Right ventricle myocardium superior (tissue), 1 donor: ENCODE results near the gene EBI3. TPM values are rescaled to one million over a fixed set of nuclear protein-coding genes. Genes with fewer than 3 reads are reported as not detected.
"Not testable (repeated sequence)": the region's sequence is repeated elsewhere in the genome, so short reads cannot be mapped to it uniquely, and the experiment has no call there.

Experiments used
- ATAC-seq: fragments of 200-7000 bp; cut with Tn5 transposase; one replicate; pipeline ENCODE4 v1.9.1; 2020; ENCODE audit warnings: mild to moderate bottlenecking; ENCODE audit not compliant: poor library complexity
- DNase-seq: peaks from one replicate; pipeline ENCODE4 v3.0.0-alpha.2; 2020
- intact Hi-C: fragments of 100-400 bp; cut with DNase I; formaldehyde crosslinking; loops from one replicate; pipeline ENCODE4 v1.11.2; 2022
- total RNA-seq: library from RNA; stranded (reverse); fragmentation: NEBNext Ultra II Directional; extraction: Animal tissue kit (Norgen Biotek cat#: 25700); gene quantifications from one replicate; pipeline ENCODE4 v1.2.1, GENCODE V29; 2021
- donor health status: DM: no; HTN: yes; CAD: no; lungs with severe emphysema.

The EBI3 gene
- total RNA-seq, 1 donor from 2014 or later, result 0.51 TPM

DNA sequence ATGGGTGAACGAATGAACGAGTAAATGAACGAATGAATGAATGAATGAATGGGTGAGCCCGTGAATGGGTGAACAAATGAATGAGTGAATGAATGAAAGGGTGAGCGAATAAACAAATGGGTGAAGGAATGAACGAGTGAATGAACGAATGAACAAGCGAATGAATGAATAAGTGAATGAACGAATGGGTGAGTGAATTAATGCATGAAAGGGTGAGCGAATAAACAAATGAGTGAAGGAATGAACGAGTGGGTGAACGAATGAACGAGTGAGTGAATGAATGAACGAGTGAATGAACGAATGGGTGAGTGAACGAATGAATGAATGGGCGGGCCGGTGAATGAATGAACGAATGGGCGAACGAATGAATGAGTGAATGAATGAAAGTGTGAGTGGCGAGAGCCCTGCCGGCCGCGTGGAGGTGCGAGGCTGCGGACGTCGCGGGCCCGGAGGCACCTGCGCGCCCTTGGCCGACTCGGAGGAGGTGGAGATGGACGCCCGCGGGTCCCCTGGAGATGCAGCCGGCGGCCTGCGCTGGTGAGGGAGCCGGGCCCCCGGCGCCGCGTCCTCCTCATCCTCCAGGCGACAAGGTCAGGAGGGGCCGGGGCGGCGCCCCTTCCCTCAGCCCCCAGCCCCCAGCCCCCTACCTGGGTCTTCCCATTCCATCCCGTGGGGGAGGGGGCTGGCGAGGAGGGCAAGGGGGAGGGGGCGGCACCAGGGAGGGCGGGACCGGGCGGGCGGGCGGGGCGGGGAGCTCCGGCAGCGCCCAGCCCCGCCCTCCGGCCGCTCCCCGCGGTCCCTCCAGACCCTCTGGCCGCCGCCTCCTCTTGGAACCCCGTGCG is 31.5 kb upstream of the EBI3 start:
- ATAC-seq (no peak), DNase-seq (no peak)
- intact Hi-C loops, result no loop called here

DNA sequence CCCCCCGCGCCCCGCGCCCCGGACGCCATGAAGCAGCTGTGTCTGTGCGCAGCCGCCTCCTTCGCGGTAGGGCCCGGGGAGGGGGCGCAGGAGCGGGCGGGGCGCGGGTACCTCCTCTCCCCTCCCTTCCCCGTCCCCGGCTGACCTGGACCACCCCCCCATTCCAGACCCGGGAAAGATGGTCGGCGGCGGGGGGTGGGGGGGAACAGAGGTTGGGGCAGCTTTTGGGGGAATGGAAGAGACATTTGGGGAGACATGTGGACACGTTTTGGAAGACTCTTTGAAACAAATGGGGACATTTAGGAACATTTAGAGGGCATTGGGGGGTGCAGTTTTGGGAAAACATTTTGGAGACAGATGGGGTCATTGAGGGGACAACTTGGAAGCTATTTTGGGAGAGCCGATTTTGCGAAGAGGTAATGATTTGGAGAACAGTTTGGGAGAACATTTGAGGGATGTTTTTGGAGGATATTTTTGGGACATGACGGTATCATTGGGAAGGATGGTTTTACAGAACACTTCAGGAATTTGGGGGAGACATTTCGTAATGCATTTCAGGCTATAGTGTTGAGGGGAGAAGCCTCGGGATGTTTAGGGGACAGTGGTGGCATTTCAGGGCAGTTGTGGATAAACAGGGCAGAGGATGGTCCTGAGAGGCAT is 30.7 kb upstream of the EBI3 start:
- DNase-seq (no peak), ATAC-seq (no peak)
- intact Hi-C loops, result no loop called here

DNA sequence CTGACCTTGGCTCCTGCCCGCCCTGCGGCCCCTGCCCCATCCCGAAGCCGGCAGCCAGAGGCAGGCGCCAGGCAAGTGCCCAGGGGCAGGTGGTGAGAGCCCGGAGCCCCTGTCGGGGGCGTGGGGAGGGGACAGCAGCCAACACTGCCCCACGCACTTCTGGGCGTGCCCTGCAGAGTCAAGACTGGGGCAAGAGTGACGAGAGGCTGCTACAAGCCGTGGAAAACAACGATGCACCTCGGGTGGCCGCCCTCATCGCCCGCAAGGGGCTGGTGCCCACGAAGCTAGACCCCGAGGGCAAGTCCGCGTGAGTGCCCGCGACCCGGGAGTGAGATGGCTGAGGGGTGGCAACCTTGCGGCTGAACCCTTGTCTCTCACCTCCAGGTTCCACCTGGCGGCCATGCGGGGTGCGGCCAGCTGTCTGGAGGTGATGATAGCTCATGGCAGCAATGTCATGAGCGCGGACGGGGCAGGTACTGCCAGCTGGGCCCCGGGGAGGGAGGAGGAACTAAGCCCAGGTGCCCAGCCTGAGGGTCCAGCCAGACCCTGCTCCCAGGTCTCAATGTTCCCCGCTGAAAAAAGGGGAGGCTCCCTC is 29.5 kb upstream of the EBI3 start:
- ATAC-seq (no peak), DNase-seq (no peak)
- intact Hi-C loops, result no loop called here

DNA sequence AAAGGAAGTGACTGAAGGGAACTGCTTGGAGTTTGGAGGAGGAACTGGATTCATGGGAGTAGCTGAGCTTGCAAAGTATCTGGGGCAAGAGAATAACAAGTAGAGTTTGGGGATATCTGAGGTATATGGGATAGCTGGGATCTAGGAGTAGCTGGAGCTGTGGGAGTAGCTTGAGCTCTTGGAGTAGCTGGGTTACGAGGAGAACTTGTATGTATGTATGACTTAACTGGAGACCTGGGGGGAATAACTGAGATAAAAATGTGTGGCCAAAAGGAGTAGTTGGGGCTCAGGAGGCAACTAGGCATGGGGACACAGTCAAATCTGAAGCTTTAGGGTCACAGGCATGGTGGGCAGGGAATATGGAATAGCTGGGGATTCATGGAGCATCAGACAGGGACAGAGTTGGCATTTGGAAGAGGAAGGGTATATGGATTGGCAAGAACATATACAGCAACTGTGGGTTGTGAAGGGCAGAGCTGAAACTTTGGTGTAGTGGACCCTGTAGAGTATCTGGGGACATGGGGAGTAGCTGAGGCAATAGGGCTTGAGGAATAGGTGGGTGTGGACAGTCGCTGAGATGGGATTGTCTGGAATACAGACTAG is 28.3 kb upstream of the EBI3 start:
- intact Hi-C loops, result no loop called here
- no peak for ATAC-seq
- DNase-seq, result no peak

DNA sequence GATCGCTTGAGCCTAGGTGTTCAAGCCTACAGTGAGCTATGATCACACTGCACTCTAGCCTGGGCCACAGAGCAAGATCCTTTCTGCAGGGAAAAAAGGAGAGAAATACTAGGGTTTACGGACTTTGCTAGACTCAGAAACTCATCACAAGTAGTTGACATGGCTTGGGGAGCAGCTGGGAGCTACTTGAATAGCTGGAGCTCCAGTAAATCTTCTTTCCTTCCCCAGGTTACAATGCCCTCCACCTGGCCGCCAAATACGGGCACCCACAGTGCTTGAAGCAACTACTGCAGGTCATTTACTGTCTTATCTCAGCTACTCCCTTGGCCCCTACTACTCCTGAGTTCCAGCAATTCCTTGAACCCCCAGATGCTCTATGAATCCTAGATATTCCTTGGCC is 27.5 kb upstream of the EBI3 start:
- no peak for DNase-seq
- intact Hi-C loops, result no loop called here
- no peak for ATAC-seq

DNA sequence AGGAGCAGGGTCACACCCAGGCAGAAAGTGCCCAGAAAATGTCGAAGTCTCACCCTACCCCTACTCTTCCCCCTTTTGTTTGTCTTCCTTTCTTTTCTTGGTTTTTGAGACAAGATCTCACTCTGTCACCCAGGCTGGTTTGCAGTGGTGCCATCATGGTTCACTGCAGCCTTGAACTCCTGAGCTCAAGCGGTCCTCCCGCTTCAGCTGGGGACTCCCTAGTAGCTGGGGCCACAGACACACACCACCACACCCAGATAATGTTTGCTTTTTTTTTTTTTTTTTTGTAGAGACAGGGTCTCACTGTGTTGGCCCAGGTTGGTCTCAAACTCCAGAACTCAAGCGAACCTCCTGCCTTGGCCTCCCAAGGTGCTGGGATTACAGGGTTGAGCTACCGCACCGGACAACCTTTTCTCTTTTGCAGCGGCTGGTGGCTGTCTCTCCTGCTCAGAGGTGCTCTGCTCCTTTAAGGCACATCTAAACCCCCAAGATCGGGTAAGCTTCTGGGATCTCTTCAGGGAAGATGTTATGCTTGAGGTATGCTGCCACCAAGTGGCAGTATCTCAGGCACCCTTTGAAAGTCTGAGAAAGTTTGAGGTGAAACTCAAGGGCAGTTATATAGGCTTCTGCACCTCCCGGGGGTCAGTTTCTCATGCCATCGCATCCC is 22.4 kb upstream of the EBI3 start:
- DNase-seq (no peak), ATAC-seq (no peak)
- intact Hi-C loops, result loop anchor here (5.0 kb wide), 1 partner anchor 220 kb away; the partner anchor contains the start of gene EEF2

DNA sequence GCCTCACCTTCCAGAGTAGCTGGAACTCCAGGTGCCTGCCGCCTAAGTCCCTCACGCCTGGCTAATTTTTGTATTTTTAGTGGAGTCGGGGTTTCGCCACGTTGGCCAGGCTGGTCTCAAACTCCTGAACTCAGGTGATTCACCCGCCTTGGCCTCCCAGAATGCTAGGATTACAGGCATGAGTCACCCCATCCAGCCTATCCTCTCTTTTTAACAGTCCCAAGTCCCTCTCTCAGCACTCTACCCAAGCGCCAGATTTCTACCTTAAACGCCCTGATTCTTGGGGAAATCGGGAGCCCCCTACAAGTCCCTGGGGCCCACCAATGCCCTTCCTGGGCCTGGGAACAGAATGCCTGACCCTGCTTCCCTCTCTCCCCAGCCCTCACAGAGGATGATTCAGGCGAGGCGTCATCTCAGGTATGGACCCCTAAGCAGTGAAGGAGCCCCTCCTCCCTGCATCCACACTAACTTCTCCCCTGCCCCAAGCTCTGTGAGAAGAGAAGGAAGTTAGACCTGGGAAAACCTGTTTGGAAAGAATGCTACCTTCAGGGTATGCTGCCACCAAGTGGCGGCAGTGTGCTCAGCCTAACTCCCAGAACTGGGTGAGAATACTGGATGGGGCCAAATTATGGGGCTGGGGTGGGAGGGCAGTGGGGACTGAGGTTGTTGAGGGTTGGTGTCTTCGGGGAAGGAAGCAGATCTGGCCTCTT is 20.8 kb upstream of the EBI3 start:
- DNase-seq (no peak), ATAC-seq (no peak)
- intact Hi-C loops, result loop anchor here (5.0 kb wide), 1 partner anchor 221 kb away; the partner anchor contains the start of gene EEF2

DNA sequence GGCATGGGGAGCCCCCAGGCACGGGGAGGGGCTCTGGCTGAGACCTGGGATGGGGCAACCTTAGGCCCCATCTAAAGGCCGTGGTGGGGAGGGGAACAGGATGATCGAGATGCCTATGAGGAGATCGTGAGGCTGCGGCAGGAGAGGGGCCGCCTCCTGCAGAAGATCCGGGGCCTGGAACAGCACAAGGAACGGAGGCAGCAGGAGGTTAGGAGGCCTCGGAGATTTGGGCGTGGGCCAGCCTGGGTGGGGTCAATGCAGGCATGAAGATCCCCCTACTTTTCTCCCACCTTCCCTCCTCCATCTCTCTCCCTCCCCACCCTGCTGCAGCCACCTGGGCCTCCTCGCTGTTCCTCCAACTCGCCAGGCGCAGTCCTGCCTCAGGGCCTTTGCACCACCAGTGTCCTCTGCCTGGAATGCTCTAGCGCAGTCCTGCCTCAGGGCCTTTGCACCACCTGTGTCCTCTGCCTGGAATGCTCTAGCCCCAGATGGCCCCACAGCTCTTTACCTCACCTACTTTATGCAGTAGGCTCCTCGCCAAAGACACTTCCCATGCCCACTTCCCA is 19.1 kb upstream of the EBI3 start:
- intact Hi-C loops, result no loop called here
- no peak for ATAC-seq
- no peak for DNase-seq

DNA sequence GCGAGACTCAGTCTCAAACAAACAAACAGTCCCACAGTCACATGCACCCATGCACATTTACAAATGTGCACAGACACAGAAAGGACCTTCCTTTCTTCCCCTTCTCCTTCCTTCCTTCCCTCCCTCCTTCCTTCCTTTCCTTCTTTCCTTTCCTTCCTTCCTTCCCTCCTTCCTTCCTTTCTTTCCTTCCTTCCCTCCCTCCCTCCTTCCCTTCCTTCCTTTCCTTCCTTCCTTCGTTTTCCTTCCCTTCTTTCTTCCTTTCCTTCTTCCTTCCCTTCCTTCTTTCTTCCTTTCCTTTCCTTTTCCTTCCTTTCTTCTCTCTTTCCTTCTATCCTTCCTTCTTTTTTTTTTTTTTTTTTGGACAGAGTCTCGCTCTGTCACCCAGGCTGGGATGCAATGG is 16.2 kb upstream of the EBI3 start:
- ATAC-seq (no peak), DNase-seq (no peak)
- intact Hi-C loops, result no loop called here

DNA sequence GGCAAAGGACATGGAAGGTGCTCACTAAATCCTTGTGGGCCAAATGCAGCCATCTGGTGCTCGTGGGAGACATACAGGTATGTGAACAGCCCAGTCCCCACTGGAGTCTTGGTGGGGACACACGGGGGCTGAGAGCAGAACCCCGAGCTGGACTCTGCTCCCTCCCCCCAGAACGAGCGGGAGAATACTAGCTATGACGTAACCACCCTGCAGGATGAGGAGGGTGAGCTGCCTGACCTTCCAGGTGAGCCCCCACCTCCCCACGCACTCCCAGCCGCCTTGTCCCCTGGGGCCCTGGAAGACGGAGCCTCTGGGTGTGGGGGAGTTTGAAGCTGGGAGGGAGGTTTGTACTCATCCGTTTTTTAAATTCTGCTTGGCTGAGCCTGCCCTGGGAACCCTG is 13.5 kb upstream of the EBI3 start:
- intact Hi-C loops, result no loop called here
- DNase-seq, result no peak
- no peak for ATAC-seq

DNA sequence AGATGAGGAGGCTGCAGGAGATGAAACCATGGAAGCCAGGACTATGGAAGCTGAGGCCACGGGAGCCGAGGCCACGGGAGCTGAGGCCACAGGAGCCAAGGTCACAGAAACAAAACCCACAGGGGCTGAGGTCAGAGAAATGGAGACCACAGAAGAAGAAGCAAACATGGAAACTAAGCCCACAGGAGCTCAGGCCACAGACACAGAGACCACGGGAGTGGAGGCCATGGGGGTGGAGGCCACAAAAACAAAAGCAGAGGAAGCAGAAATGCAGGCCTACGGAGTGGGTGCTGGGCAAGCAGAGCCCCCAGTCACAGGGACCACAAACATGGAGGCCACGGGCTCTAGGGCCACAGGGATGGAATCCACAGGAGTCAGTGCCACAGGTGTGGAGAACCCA is 12.5 kb upstream of the EBI3 start:
- no peak for DNase-seq
- ATAC-seq, result no peak
- intact Hi-C loops, result no loop called here

DNA sequence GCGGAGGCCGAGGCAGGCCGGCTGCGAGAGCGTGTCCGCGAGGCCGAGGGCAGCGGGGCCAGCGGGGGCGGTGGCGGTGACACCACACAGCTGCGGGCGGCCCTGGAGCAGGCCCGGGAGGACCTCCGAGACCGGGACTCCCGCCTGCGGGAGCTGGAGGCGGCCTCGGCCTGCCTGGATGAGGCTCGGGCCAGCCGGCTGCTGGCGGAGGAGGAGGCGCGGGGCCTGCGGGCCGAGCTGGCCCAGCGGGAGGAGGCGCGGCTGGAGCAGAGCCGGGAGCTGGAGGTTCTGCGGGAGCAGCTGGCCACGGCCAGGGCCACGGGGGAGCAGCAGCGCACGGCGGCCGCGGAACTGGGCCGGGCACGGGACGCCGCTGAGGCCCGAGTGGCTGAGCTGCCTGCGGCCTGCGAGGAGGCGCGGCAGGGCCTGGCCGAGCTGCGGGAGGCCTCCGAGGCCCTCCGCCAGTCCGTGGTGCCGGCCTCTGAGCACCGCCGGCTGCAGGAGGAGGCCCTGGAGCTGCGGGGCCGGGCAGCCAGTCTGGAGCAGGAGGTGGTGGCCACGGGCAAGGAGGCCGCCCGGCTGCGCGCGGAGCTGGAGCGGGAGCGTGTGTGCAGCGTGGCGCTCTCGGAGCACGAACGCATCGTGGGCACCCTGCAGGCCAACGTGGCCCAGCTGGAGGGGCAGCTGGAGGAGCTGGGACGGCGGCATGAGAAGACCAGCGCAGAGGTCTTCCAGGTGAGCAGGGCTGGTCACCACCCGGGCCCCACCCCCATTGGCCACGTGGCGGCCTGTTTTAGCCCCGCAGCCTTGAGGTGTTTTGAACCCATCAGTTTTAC is 11.7 kb upstream of the EBI3 start:
- ATAC-seq, result no peak
- DNase-seq, result no peak
- intact Hi-C loops, result no loop called here

DNA sequence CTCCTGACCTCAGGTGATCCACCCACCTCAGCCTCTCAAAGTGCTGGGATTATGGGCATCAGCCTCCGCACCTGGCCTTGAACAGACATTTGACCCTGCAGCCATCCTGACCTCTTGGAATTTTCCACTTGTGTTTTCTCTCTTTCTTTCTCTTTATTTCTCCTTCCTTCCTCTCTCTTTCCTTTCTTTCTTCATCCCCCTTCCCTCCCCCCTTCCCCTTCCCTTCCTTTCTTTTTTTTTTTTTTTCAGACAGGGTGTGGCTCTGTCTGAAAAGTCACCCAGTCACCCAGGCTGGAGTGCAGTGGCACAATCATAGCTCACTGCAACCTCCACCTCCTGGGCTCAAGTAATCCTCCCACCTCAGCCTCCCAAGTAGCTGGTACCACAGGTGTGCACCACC is 10.8 kb upstream of the EBI3 start:
- ATAC-seq, DNase-seq, intact Hi-C loops: not testable (repeated sequence)

DNA sequence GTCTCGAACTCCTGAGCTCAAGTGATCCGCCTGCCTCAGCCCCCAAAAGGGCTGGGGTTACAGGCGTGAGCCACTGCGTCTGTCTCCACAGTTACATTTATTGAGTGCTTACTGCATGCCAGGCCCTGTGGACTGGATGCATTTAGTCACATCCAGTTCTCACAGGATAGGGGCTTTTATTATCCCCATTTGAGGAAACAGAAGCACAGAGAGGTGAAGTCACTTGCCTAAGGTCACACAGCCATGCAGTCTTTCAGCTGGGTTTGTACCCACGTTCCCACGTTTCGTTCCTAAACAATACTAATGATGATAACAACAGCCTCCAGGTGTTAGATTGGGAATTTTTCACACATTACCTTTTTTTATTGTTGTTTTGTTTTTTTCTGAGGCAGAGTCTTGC is 9.1 kb upstream of the EBI3 start:
- intact Hi-C loops, result no loop called here
- DNase-seq (no peak), ATAC-seq (no peak)

DNA sequence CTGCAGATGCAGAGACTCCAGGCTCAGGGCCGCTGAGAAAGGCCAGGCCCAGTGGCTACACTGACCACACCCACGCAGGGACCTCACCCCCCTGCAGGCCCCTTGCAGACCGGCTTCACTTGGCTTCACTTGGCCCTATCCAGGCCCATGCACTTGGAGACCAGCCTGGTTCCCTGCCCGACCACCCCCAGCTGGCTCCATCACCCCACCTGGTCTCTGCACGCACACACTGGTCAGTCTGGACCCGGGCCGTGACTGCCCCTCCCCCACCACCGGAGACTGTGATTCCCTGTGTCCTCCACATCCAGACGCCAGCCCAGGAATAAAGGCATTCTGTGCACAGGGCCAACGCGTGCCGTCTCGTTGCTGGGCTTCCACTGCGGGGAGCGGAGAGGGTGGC is 4.9 kb upstream of the EBI3 start:
- intact Hi-C loops, result no loop called here
- ATAC-seq (no peak), DNase-seq (no peak)

DNA sequence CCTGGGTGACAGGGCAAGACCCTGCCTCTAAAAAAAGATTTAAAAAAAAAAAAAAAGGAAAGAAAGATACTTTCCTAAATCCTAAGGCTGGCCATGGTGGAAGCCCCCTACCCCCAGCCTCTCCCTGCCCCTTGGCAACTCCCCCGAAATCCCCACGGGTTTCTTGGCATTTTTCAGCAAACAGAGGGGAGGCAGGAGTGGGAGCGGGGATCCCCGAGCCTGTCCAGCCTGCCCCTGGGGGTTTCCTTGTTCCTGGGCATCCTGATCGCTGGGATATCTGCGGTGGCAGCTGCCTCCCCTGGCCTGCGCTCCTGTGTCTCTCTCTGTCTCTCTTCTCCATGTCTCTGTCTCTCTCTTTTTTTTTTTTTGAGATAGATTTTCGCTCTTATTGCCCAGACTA is 3.4 kb upstream of the EBI3 start:
- ATAC-seq (no peak), DNase-seq (no peak)
- intact Hi-C loops, result no loop called here

DNA sequence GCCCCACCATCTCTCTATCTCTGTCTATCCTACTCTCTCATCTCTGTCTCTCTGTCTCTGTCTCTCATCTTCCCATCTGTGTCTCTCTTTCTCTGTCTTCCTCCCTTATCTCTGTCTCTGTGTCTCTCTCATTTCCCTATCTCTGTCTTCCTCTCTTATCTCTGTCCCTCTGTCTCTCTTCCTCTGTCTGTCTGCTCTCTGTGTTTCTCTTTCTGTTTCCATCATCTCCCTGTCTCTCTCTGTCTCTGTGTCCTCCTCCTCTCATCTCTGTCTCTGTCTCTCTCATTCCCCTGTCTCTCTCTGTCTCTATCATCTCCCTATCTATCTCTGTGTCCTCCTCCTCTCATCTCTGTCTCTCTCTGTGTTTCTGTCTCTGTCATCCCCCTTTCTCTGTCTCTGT is 1.6 kb upstream of the EBI3 start:
- intact Hi-C loops, result no loop called here
- DNase-seq (no peak), ATAC-seq (no peak)
